A673 (cell line): ENCODE data around the gene DOCK1.

ENCODE experiments used
- CTCF ChIP-seq: fragments of 300-800, 200-600 bp; sonication (generic); conservative IDR thresholded peaks from 2 replicates; pipeline ENCODE4 v1.5.1; 2017; ENCODE audit warnings: low read depth, mild to moderate bottlenecking, antibody characterized with exemption, low read length, moderate library complexity, mixed read lengths
- EZH2 ChIP-seq: fragments of 200-600 bp; sonication (generic); IDR thresholded peaks from 2 replicates; pipeline ENCODE4 v1.6.1; 2017; ENCODE audit warnings: borderline replicate concordance, low read depth, mild to moderate bottlenecking, mixed read lengths, antibody characterized with exemption, low read length; ENCODE audit not compliant: poor library complexity, severe bottlenecking

- TF ChIP-seq CTCF (no peak), EZH2 (no peak)
Observed at GRCh38 chr10:127375461-127375860, 470.2 kb downstream of the DOCK1 start.
